ENCODE data around the gene TCERG1L.

Gene TCERG1L, protein sequence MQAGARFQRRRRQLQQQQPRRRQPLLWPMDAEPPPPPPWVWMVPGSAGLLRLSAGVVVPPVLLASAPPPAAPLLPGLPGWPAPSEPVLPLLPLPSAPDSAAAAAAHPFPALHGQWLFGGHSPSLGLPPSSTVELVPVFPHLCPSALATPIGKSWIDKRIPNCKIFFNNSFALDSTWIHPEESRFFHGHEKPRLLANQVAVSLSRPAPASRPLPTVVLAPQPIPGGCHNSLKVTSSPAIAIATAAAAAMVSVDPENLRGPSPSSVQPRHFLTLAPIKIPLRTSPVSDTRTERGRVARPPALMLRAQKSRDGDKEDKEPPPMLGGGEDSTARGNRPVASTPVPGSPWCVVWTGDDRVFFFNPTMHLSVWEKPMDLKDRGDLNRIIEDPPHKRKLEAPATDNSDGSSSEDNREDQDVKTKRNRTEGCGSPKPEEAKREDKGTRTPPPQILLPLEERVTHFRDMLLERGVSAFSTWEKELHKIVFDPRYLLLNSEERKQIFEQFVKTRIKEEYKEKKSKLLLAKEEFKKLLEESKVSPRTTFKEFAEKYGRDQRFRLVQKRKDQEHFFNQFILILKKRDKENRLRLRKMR

DNA sequence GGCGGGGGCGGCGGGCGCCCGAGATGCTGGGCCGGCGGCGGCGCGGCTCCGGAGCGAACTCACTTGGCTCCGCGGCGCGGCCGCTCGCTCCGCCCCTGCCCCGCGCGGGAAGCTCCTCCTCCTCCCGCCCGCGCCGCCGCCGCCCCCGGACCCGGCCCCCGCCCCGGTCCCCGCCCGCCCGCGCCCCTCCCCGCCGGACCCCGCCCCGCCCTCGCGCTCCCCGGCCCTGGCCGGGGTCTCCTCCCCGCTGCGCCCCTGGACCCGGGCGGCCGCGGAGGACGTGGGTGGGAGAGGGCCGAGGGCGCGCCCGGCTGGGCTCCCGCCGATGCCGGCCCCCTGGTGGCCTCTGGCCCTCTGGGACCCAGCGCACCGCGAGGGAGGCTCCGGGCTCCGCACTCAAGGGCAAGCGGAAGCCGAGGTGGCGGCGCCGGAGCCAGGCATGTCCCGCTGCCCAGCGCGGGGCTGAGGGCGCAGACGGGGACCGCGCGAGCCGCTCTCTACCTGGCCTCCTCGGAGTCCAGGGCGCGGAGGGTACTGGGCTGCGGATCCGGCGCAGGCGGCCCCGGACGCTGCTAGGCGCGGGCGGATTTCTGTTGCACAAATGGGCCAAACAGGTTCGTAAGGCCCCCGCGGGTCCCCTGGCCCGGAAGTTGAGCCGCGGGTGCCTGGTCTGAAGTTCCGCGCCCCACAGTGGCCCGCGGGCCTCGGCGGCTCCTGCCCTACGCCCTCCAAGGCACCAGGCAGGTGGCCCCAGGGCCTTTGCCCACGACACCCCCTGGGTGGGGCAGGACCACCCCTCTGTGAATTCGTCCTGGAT, at the start of gene TCERG1L:
Gene TCERG1L, minus strand, starts transcription at position 61 of the 817 bp plus-strand sequence. CDS start 86 bp downstream, outside the sequence.
- TF ChIP-seq ZBTB7A (IDR thresholded peaks at IDR 0.05; ENCODE audit: low read depth) (no peak), CREB1 (IDR thresholded peaks at IDR 0.05; ENCODE audit: low read depth) (no peak), EP300 (IDR thresholded peaks at IDR 0.05; ENCODE audit: borderline replicate concordance) (no peak), NFIC (IDR thresholded peaks at IDR 0.05) (no peak), MAX (IDR thresholded peaks at IDR 0.05) (no peak), TCF12 (IDR thresholded peaks at IDR 0.05; ENCODE audit: low read depth) (no peak), YY1 (IDR thresholded peaks at IDR 0.05; ENCODE audit: low read depth) (no peak), TAF1 (IDR thresholded peaks at IDR 0.05; ENCODE audit: low read depth) (no peak), FOXM1 (IDR thresholded peaks at IDR 0.05; ENCODE audit: borderline replicate concordance, low read depth) (no peak), CEBPB (IDR thresholded peaks at IDR 0.05) (no peak), EGR1 (IDR thresholded peaks at IDR 0.05) (no peak), RAD21 (IDR thresholded peaks at IDR 0.05; ENCODE audit: low read depth) (no peak), TEAD4 (IDR thresholded peaks at IDR 0.05) (no peak)
- TF ChIP-seq, protein P1, sequence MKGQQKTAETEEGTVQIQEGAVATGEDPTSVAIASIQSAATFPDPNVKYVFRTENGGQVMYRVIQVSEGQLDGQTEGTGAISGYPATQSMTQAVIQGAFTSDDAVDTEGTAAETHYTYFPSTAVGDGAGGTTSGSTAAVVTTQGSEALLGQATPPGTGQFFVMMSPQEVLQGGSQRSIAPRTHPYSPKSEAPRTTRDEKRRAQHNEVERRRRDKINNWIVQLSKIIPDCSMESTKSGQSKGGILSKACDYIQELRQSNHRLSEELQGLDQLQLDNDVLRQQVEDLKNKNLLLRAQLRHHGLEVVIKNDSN (IDR thresholded peaks at IDR 0.05) = no peak
- TF ChIP-seq, protein P2, sequence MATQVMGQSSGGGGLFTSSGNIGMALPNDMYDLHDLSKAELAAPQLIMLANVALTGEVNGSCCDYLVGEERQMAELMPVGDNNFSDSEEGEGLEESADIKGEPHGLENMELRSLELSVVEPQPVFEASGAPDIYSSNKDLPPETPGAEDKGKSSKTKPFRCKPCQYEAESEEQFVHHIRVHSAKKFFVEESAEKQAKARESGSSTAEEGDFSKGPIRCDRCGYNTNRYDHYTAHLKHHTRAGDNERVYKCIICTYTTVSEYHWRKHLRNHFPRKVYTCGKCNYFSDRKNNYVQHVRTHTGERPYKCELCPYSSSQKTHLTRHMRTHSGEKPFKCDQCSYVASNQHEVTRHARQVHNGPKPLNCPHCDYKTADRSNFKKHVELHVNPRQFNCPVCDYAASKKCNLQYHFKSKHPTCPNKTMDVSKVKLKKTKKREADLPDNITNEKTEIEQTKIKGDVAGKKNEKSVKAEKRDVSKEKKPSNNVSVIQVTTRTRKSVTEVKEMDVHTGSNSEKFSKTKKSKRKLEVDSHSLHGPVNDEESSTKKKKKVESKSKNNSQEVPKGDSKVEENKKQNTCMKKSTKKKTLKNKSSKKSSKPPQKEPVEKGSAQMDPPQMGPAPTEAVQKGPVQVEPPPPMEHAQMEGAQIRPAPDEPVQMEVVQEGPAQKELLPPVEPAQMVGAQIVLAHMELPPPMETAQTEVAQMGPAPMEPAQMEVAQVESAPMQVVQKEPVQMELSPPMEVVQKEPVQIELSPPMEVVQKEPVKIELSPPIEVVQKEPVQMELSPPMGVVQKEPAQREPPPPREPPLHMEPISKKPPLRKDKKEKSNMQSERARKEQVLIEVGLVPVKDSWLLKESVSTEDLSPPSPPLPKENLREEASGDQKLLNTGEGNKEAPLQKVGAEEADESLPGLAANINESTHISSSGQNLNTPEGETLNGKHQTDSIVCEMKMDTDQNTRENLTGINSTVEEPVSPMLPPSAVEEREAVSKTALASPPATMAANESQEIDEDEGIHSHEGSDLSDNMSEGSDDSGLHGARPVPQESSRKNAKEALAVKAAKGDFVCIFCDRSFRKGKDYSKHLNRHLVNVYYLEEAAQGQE (IDR thresholded peaks at IDR 0.05; ENCODE audit: low read depth) = no peak

- TF ChIP-seq, protein P2 (IDR thresholded peaks at IDR 0.05; ENCODE audit: low read depth) = no peak
These were observed 47.4 kb upstream of the TCERG1L start for GRCh38 chr10:131358741-131359442.

DNA sequence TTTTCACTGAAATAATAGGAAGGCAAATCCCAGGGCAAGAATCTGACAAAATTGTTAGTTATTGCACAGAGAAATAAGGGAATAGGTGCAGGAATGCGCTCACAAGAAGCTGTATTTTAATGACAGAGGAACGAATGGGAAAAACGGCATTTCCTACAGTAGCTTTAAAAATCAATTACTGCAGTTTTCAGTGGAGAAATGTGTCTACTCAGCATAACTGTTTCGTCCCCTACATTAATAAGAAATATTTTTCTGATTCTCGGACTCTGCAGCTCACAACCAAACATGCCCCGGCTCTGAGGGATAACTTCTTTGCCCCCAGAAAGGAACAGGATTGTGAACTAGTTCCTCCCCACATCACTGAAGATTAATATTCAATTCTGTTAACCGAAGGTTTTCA, 44.9 kb upstream of the TCERG1L start:
- no peak for TF ChIP-seq EGR1 (IDR thresholded peaks at IDR 0.05)
- TF ChIP-seq TAF1 (IDR thresholded peaks at IDR 0.05; ENCODE audit: low read depth) = no peak
- no peak for TF ChIP-seq TCF12 (IDR thresholded peaks at IDR 0.05; ENCODE audit: low read depth)
- no peak for TF ChIP-seq ZBTB7A (IDR thresholded peaks at IDR 0.05; ENCODE audit: low read depth)
- no peak for TF ChIP-seq MAX (IDR thresholded peaks at IDR 0.05)
- TF ChIP-seq, protein P2 (IDR thresholded peaks at IDR 0.05; ENCODE audit: low read depth) = no peak
- no peak for TF ChIP-seq EP300 (IDR thresholded peaks at IDR 0.05; ENCODE audit: borderline replicate concordance)
- TF ChIP-seq, protein P1 (IDR thresholded peaks at IDR 0.05) = no peak
- TF ChIP-seq NFIC (IDR thresholded peaks at IDR 0.05) = no peak
